ENCODE results near the gene S100P. TPM values are rescaled to one million over a fixed set of nuclear protein-coding genes. Genes with fewer than 3 reads are reported as not detected.

S100P gene
- total and polyA plus RNA-seq, 9 donors: 0.37 to 2.1 (median 0.86) TPM; not detected in 3

DNA sequence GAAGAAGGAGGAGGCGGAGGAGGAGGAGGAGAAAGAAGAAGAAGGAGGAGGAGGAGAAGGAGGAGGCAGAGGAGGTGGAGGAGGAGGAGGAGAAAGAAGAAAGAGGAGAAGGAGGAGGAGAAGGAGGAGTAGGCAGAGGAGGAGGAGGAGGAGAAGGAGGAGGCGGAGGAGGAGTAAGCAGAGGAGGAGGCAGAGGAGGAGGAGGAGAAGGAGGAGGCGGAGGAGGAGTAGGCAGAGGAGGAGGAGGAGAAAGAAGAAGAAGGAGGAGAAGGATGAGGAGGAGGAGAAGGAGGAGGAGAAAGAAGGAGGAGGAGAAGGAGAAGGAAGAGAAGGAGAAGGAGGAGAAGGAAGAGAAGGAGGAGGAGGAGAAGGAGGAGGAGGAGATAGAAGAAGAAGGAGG lies 33.2 kb upstream of the S100P start:
- TF ChIP-seq EP300 (IDR thresholded peaks at IDR 0.05): no peak
- no peak for TF ChIP-seq POLR2A (IDR thresholded peaks at IDR 0.05)
- TF ChIP-seq, protein P1, sequence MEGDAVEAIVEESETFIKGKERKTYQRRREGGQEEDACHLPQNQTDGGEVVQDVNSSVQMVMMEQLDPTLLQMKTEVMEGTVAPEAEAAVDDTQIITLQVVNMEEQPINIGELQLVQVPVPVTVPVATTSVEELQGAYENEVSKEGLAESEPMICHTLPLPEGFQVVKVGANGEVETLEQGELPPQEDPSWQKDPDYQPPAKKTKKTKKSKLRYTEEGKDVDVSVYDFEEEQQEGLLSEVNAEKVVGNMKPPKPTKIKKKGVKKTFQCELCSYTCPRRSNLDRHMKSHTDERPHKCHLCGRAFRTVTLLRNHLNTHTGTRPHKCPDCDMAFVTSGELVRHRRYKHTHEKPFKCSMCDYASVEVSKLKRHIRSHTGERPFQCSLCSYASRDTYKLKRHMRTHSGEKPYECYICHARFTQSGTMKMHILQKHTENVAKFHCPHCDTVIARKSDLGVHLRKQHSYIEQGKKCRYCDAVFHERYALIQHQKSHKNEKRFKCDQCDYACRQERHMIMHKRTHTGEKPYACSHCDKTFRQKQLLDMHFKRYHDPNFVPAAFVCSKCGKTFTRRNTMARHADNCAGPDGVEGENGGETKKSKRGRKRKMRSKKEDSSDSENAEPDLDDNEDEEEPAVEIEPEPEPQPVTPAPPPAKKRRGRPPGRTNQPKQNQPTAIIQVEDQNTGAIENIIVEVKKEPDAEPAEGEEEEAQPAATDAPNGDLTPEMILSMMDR (IDR thresholded peaks at IDR 0.05): no peak
- intact Hi-C loops (cut with DNase I): no loop called here

DNA sequence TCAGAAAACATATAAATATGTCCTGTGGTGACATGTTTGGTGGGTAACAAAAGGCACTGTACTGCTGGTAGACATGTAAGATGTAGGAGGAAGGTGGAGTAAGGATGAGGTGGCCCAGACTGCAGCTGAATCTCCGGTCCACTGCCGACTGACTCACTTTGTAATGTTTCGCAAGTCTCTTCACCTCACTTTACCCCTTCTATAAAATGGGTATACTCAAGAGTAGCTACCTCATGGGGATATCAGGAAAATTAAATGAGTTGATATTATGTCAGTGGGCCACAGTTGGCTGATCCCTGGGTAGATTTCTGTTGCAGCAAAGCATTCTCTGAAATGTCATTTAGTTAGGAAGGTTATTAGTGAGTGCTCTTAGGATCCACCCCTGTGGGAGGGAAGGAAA lies 31.1 kb upstream of the S100P start:
- WGBS, 3 donors: 89 to 97% (median 96%) methylated on average over 3 of the region's 3 CpGs
- no peaks in the 10 kb centered on the region for H3K9me3 ChIP-seq
- H3K27me3 ChIP-seq: no peaks in the 10 kb centered on the region
- DNase-seq: no peak
- peaks cover 4% of the 10 kb centered on the region for H3K4me1 ChIP-seq (ENCODE audit: insufficient read depth)
- intact Hi-C loops (cut with DNase I): no loop called here
- no peaks in the 10 kb centered on the region for H3K36me3 ChIP-seq
- H3K4me3 ChIP-seq: no peak overlapping the region
- no peak overlapping the region for H3K27ac ChIP-seq
- TF ChIP-seq EP300 (IDR thresholded peaks at IDR 0.05): no peak
- TF ChIP-seq, protein P1 (IDR thresholded peaks at IDR 0.05): no peak
- TF ChIP-seq POLR2A (IDR thresholded peaks at IDR 0.05): no peak

More for the DNA sequence above, 33.2 kb upstream of the S100P start:
- no peaks in the 10 kb centered on the region for H3K27me3 ChIP-seq
- no peak overlapping the region for H3K4me3 ChIP-seq
- no peaks in the 10 kb centered on the region for H3K36me3 ChIP-seq
- peaks cover 4% of the 10 kb centered on the region for H3K4me1 ChIP-seq (ENCODE audit: insufficient read depth)
- WGBS, 3 donors: 87 to 94% (median 88%) methylated on average over 3 of the region's 3 CpGs
- no peak overlapping the region for H3K27ac ChIP-seq
- H3K9me3 ChIP-seq: no peaks in the 10 kb centered on the region
- DNase-seq: no peak

- no peak overlapping the region for H3K27ac ChIP-seq
Measured at GRCh38 chr4:6663596-6664393, 29.9 kb upstream of the S100P start.

GRCh38 chr4:6665320-6665654 lies 28.4 kb upstream of the S100P start:
- Histone ChIP-seq H3K36me3 (no peaks in the 10 kb centered on the region), H3K27ac (no peak overlapping the region), H3K4me1 (ENCODE audit: insufficient read depth) (peaks cover 4% of the 10 kb centered on the region), H3K27me3 (no peaks in the 10 kb centered on the region), H3K4me3 (no peak overlapping the region), H3K9me3 (no peaks in the 10 kb centered on the region)
- WGBS, 3 donors: 91 to 95% (median 94%) methylated on average over 9 of the region's 9 CpGs
- intact Hi-C loops (cut with DNase I): no loop called here
- TF ChIP-seq, protein P1 (IDR thresholded peaks at IDR 0.05): no peak
- TF ChIP-seq EP300 (IDR thresholded peaks at IDR 0.05): no peak
- no peak for TF ChIP-seq POLR2A (IDR thresholded peaks at IDR 0.05)
- no peak for DNase-seq

More at GRCh38 chr4:6663596-6664393, 29.9 kb upstream of the S100P start:
- TF ChIP-seq, protein P1 (IDR thresholded peaks at IDR 0.05): no peak
- TF ChIP-seq POLR2A (IDR thresholded peaks at IDR 0.05): no peak
- no peak for TF ChIP-seq EP300 (IDR thresholded peaks at IDR 0.05)
- DNase-seq: peak in 1 of 5 donors; percentile 52
- intact Hi-C loops (cut with DNase I): no loop called here
- H3K4me3 ChIP-seq: peak overlapping the region; percentile 29
- 10 to 21% (median 14%) methylated on average over 28 to 55 of the region's 55 CpGs for WGBS, 3 donors
- no peaks in the 10 kb centered on the region for H3K9me3 ChIP-seq
- peaks cover 4% of the 10 kb centered on the region for H3K4me1 ChIP-seq (ENCODE audit: insufficient read depth)
- H3K27me3 ChIP-seq: no peaks in the 10 kb centered on the region
- no peaks in the 10 kb centered on the region for H3K36me3 ChIP-seq

Measured in ovary (tissue), 9 donors.